GM18508 (cell line): Measurements from ENCODE around the gene SPIC.
"Not testable (repeated sequence)": the region's sequence is repeated elsewhere in the genome, so short reads cannot be mapped to it uniquely, and the experiment has no call there.

ENCODE experiments used
- ATAC-seq: cut with Tn5 transposase; IDR thresholded peaks from one replicate; pipeline ENCODE4 v1.9.1; 2021; ENCODE audit warnings: moderate number of reproducible peaks; ENCODE audit not compliant: insufficient read depth, unreplicated experiment

The SPIC gene

DNA sequence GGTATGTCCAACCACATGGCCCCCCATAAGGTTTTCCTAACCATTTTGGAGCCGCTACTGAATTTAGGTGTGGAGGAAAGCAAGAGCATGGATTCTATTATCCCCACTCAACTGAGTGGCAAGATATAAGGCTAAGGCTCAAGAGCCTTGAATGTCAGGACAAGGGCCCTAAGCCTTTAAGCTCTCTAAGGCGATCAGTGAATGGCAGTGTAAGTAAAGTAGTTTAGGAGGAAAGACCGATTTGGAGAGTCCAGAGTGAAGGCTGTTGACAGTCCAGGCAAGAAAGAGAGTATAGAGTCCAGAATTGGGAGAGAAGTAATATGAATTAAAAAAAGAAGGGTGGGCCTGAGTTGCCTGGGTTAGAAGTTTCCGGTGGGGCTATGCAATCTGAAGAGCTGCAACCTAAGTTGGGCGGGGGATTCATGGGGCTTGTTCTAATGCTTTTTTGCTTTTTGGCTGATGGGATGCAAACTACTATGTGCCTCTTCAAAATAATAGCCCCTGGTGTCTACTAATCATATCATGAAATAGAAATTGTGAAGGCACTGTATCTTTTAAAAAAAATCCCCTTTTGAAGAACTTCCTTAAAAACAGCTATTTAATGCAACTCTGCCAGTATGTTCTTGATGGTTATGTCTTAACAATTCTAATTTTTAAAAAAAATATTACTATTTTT, at the start of gene SPIC:
SPIC (plus strand) TSS at position 626 of the 676 bp plus-strand sequence. CDS start 1,569 bp downstream, outside the sequence.
- no peak for ATAC-seq

DNA sequence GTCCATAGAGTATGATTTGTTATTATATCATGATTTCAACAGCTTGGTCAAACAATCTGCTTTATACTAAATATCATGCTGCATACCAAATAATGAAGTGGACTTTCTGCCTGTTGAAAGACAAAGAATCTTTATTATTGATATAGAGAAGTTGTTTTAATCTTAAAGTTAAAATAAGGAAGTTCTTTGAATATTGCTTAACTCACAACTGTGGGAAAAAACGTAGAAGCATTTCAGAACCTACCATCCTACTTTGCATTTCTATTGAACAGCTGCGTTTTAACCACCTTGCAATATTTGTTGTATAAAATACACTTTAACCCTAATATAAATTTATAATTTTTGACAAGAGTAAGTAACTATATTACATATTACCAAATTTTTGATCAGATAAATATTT, 44.7 kb upstream of the SPIC start:
- ATAC-seq = no peak

DNA sequence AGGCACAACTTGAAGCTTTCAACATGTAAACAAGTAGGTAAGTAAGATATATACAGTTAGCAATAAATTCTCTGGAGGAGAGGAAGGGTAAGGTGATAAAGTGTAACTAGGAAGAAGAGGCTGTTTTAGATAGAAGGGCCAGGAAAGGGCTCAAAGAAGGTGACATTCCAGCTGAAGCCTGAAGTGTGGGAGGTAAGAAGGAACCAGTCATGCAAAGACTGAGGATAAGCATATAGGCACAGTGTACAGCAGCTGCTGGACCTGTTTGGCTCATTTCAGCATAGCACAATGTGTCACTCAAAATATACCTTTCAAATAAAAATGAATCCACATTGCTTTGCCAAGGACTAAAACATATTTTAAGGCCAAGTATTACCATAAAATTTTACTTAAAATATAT, 39.0 kb upstream of the SPIC start:
- no peak for ATAC-seq

DNA sequence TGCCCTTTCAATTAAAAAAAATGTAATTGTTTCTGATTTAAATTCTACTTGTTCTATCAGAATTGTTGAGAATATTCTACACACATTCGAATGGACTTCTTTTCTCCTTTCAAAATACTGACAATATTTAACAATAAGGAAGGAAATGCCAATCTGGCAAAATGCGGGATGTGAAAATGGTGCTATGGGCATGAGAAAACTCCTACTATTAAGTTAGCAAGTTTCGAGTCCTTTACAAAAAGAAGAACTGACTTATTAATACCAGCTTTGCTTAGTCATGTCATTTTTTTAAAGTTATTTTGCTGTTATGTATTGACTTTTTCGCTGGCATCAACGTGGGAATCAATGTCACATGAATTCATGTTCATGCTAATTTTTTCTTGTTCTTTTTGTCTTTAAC, 35.9 kb upstream of the SPIC start:
- no peak for ATAC-seq

GRCh38 chr12:101441461-101442224, 33.5 kb upstream of the SPIC start:
- no peak for ATAC-seq

- ATAC-seq = no peak
Measured at GRCh38 chr12:101455685-101456084, 19.5 kb upstream of the SPIC start.

DNA sequence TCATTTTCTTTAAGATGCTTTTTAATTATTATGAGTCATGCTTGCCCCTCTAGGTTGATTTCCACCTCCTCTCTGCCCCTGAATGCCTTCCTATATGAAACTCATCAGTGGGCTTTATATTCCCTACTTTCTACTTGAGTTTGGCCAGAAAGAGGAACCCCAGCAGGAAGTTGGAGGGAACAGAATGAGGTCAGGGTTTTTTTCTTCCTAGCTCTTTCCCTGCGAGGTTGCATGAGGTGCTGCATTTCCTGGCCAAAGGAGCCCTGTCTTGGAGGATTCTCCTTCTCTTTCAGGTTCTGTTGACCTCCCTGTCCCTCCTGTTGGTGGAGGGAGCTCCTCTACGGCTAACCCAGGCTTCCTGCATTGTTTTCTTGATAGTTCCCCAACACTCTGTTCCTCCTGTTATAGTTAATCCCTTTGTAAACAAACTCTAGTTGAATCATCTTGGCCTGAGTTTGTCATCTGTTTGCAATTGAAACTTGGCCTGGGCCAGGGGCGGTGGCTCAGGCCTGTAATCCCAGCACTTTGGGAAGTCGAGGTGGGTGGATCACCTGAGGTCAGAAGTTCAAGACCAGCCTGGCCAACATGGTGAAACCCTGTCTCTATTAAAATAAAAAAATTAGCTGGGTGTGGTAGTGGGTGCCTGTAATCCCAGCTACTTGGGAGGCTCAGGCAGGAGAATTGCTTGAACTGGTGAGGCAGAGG, 15.3 kb upstream of the SPIC start:
- no peak for ATAC-seq

DNA sequence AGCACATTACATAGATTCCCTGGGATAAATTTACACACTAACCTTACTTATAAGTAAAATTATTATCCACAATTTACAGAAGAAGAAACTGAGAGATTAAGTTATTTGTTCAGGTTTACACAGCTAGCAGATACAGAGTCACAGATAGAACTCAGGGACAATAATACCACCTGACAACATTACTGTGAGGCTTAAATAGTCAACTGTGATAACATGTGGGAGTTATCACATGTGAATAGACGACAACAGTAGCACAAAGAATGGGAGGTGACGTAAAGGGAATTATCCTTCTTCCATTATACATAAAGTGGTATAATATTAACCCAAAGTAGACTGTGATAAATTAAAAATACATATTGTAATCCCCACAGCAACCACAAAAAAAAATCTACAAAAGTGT, 6.2 kb upstream of the SPIC start:
- no peak for ATAC-seq

DNA sequence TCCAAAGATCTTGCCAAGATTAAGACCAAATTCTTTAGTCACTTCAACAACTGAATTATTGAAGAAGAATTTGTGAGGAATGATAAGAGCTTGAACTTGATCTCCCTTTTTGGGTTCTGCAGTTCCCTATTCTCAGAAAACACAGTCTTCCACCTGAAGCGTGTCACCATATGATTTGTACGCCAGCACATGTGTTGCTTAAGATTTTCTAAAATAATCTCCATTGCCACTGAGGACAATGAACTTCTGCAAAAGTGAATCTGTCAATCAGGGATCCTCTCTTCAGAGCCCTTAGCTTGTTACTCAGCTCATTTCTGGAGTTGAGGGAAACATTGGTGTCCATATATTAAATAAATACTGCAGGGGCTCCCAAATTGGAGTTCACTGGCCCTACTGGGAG, 4.2 kb upstream of the SPIC start:
- no peak for ATAC-seq

- not testable (repeated sequence) for ATAC-seq
Measured at GRCh38 chr12:101471878-101472277, 3.3 kb upstream of the SPIC start.

DNA sequence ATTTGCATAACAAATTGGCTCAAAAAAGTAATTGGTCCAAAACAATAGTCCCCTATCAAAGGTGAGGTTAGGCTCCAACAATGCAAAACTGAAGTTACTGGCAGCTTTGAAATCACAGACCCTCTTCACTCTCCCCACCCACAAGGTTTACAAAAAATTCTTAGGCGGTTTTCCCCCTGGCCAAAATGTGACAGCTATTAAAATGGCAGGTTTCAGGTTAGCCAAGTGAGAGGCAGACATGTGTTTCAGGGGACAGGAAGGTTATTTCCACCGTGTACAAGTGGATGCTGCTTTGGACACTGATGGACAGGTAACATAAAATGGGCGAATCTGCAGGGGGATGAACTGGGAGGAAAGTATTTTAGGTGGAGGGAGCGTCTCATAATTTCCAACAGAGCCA, 888 bp upstream of the SPIC start:
- no peak for ATAC-seq

- no peak for ATAC-seq
Measured at GRCh38 chr12:101475751-101476305, 692 bp downstream of the SPIC start.

GRCh38 chr12:101480849-101481248, 5.7 kb downstream of the SPIC start:
- ATAC-seq = no peak

DNA sequence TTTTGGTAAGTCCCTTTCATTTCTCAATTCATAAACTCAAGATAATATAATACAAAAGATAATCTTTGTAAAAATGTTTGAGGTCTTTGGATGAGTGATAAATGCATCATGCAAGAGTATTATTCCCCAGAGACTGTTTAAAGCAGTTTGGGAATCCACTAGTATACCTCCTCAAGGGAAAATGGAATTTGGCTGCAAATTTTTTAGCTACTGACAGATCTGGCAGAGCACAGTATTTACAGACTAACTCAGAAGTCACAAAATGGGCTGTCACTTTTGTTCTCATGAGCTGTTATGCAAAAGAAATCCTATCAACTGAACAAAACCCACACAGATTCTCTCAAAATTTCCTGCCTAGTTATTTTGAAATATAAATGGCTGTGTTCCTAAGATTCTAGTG, 9.9 kb downstream of the SPIC start:
- ATAC-seq = no peak

DNA sequence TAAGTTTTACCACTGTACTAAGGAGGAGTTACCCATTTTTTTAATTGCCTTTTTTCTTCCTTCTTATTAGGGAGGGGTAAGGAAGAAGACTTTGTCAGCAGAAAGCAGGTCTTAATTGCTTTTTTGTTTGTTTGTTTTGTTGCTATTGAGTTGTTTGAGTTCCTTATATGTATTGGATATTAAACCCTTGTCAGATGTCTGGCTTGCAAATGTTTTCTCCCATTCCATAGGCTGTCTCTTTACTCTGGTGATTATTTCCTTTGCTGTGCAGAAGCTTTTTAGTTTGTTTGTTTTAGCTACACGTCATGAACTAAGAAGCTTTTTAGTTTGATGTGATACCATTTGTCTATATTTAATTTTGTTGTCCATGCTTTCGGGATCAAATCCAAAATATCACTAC, 13.3 kb downstream of the SPIC start:
- ATAC-seq = no peak

DNA sequence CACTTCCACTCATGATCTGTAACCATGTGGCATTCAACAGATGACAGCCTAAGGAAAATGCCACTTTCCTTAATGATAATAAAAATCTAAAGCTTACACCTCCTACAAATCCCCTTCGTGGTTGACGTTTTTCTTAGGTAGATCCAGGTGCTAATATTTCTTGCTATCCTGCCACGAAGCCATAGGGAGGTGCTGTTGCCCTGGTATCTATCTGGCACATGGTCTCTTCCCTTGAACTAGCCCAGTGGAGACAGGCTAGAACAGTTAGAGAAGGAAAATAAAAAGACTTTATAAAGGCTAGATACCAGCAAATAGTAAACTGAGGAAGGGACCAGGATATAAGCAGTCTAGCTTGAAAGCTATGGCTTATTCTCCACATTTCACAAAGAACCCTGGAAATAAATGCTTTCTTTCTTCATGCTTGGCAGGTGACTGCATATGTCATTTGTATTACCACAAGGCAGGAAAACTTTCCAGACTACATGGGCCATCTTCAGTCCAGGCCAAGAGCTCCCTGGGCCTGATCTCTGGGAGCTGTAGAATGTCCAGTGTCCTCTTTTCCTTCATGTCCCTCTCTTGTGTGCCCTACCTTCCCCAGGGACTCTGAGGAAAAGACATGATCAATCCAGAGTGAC, 15.3 kb downstream of the SPIC start:
- no peak for ATAC-seq

GRCh38 chr12:101491329-101491728, 16.2 kb downstream of the SPIC start:
- ATAC-seq = no peak

- no peak for ATAC-seq
Measured at GRCh38 chr12:101493556-101493955, 18.4 kb downstream of the SPIC start.

- no peak for ATAC-seq
Measured at GRCh38 chr12:101498252-101498651, 23.1 kb downstream of the SPIC start.

- no peak for ATAC-seq
Measured at GRCh38 chr12:101501410-101501995, 26.4 kb downstream of the SPIC start.
